Hematopoietic multipotent progenitor cell treated with erythropoietin and hydrocortisone succinate and interleukin-3 and kit ligand, for 6 days (in vitro differentiated cells): ENCODE data around the gene CCDC30.

Source experiments
- DNase-seq: peaks from one replicate; pipeline ENCODE4 v3.0.0-alpha.2; 2015

CCDC30 gene

DNA sequence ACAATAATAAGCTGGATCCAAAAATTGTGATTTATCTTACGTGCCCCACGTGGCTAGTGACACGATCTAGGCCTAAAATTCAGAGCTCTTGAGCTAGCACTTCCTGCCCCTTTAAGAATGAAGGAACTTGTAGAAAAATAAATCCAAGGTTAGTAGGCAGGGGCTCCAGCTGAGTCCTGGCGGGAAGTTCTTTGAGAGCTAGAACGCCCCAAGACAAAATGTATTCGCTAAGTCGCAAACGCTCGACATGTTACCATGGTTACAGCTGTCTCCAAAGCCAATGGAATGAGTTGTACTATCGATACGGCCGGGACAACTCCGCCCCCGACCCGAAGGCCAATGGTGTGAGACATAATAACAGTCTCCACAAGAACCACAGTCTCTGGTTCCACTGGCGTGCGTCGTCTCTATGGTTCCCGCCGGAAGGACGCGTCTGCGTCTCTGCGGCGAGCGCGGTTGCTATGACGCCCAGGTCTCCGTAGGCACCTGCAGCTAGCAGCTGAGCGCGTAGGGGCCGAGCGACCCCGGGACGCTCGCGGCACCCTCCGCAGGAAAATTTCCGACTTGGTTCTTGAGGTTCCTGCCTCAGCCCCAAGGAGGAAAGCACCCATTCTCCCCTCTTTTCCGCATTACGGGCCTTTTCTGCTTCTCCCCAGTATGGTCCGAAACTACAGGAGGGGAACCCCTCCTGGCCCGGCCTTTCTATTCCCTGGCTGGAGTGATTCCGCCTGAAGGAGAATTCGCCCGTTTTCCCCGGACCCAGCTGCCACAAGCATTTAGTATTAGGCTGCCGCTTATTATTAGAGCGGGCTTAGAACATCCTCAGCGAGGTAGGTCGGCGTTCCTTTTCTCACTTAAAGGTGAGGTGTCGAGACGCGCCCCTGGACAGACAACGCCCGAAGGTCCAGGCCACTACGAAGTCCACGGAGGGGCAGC, at the start of gene CCDC30:
Gene CCDC30, plus strand, starts transcription at position 459 of the 936 bp plus-strand sequence. CDS start 17,266 bp downstream, outside the sequence.
- peak; percentile 100 for DNase-seq

DNA sequence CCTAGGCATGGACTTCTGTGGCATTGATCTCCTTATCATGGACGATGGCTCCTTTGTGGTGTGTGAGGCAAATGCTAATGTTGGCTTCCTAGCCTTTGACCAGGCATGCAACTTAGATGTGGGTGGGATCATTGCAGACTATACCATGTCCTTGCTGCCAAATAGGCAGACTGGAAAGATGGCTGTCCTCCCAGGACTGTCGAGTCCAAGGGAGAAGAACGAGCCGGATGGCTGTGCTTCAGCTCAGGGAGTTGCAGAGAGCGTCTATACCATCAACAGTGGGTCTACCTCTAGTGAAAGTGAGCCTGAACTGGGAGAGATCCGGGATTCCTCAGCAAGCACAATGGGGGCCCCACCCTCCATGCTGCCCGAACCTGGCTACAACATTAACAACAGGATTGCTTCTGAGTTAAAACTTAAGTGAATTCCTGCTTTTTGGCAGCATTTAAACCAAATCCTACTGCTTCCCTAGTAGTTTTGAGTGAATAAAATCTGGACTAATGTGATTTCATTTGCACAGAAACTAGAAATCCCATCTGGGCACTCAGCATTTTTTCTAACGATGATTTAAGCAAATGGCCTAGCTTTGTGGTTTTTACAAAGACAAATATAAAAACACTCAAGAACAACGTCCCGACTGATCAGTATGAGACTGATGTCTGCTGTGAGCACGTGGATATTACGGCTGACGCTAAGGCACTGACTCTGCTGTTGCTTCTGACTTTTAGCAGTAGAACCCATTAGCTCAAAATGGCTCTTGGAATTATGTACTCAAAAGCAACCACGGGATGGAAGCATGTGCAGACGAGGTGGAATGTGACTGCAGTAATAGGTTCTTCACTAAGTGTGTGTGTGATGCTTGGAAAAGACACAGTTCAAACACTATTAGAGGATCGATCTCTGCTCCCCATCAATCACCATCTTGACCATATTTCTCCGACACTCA, 48.3 kb upstream of the CCDC30 start:
- DNase-seq: no peak

DNA sequence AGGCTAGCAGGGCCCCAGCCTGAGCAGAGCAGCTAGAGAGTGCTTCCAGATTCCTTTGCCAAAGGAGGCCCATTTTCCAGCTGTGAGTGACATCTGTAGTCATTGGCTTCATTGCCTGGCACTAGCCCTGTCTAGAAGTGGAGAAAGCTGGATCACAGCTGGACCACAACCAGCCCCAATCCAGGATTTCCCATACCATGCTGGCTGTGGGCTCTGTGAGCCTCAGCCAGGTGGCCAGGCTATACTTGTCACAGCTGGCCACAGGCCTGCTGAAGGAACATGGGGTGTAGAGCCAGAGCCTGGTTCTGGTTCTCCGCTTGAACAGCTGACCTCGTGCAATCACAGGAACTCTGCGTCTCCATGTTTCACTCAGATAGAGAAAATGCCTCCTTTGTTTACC, 45.9 kb upstream of the CCDC30 start:
- DNase-seq: no peak

DNA sequence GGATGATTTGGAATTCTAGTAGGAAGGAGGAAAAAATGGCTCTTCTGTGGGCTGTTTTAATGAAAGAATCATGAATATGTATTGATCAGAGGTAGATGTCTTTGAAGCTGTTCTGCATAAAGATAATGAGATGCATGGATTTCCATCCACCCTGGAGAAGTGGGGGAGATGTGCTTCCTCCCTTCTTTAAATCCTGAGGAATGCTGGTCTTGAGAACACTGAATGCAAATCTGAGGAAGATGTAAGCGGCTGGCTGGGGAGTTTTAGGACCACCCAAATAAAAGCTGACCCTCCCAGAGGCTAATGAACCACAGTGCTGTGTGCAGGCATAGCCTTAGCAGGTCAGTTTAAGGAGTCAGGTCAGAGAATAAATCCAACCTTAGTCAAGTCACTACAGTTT, 44.6 kb upstream of the CCDC30 start:
- no peak for DNase-seq

- no peak for DNase-seq
Observed at GRCh38 chr1:42419126-42419821, 43.8 kb upstream of the CCDC30 start.

- no peak for DNase-seq
Observed at GRCh38 chr1:42420121-42420520, 43.0 kb upstream of the CCDC30 start.

DNA sequence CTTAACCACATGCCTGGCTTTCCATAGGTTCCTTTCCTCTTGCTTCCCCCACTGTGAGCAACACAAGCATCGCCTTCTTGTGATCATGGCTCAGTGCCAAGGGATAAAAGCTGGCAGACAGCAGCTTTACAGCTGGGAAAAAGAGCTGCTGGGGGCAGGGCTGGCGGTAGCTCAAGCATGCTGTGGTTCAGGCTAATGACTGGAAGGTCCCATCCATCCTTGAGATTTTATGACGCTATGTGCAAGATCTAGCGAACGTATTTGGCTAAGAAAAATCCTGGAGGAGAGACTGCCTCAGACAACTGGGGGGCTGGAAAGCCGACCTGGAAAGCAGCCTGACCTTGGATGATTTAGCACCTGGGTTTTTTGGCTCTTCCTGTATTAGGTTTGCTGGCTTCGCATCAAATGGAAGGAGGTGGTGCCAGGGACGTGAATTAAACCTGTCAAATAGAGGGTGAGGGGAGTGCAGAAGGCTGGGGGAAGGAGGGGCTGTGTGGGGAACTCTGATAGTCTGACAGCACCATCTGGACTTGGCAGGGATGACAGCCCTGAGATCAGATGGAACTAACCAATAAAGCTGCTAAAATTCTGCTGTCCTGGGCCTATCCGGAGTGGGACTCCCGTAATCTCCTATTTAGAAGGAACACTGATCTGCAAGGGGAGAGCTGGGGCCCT, 42.0 kb upstream of the CCDC30 start:
- peak; percentile 29 for DNase-seq

DNA sequence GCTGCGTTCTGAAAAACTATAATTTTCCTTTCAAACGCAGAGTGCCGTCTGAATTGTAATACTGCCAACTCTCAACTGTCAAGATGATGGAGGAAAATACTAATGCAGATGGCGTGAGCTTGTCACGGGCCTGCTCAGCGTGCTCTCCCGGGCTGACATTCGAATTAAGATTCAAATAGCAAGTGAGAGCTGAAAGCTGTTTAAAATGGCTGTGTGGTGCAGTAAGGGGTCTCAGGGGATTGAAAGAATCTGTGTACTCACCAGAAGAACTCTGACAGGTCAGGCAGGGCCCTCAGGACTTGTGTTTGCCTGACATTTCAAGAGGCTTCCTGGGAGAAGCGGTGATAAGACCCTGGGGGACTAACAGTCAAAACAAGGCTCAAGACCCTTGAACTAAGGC, 40.3 kb upstream of the CCDC30 start:
- DNase-seq: no peak

- no peak for DNase-seq
Observed at GRCh38 chr1:42423681-42424080, 39.4 kb upstream of the CCDC30 start.

GRCh38 chr1:42424201-42424600, 38.9 kb upstream of the CCDC30 start:
- DNase-seq: no peak

GRCh38 chr1:42427240-42427639, 35.8 kb upstream of the CCDC30 start:
- no peak for DNase-seq

GRCh38 chr1:42429603-42430002, 33.5 kb upstream of the CCDC30 start:
- no peak for DNase-seq

- DNase-seq: no peak
Observed at GRCh38 chr1:42430286-42431135, 32.6 kb upstream of the CCDC30 start.

DNA sequence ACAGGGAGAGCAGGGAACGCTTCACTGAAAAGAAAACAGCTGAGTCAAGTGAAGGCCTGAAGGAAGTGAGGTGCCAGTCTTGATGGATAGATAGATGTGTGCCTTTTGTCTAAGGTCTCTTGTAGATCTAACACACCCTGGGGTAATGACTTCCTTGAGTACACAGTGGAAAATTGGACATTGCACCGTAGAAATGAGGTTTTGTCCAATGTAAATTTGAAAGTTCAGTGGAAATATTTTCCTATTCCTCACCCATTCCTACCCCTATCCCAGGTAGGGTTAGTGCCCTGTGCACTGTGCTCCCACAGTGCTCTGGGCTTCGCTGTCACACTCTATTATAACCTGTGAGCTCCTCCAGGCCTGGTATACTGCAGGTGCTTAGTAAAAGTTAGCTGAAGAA, 31.6 kb upstream of the CCDC30 start:
- DNase-seq: no peak

GRCh38 chr1:42432714-42433113, 30.4 kb upstream of the CCDC30 start:
- DNase-seq: no peak

- no peak for DNase-seq
Observed at GRCh38 chr1:42433369-42433768, 29.7 kb upstream of the CCDC30 start.

DNA sequence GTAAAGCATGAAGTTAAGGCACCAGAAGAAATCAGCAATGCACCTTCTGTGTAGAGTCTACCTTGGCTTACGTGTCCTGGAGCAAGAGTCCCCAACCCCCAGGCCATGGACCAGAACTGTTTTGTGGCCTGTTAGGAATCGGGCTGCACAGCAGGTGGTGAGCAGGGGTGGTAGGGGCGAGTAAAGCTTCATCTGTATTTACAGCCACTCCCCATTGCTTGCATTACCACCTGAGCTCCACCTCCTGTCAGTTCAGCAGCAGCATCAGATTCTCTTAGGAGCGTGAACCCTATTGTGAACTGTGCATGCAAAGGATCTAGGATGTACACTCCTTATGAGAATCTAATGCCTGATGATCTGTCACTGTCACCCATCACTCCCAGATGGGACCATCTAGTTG, 28.7 kb upstream of the CCDC30 start:
- no peak for DNase-seq

DNA sequence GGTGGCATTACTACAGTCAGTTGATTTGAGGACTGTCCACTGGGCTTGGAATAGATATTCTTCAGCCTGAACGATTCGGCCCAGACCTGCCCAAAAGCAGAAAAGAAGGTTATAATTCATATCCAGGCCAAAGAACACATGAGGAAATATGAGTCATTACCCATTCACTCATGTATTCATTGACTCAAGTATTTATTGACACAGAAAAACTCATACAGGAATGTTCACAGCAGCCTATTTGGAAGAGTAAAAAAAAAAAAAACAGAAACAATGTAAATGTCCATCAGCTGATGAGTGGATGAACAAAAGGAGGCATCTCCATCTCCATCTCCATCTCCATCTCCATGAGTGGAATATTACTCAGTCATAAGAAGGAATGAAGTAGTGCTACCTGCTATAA, 23.1 kb upstream of the CCDC30 start:
- DNase-seq: no peak

GRCh38 chr1:42442662-42443061, 20.4 kb upstream of the CCDC30 start:
- DNase-seq: no peak

- DNase-seq: peak; percentile 55
Observed at GRCh38 chr1:42449256-42449655, 13.8 kb upstream of the CCDC30 start.

- DNase-seq: no peak
Observed at GRCh38 chr1:42450061-42450460, 13.0 kb upstream of the CCDC30 start.
